Measurements from ENCODE around the gene ARL15.

DNA sequence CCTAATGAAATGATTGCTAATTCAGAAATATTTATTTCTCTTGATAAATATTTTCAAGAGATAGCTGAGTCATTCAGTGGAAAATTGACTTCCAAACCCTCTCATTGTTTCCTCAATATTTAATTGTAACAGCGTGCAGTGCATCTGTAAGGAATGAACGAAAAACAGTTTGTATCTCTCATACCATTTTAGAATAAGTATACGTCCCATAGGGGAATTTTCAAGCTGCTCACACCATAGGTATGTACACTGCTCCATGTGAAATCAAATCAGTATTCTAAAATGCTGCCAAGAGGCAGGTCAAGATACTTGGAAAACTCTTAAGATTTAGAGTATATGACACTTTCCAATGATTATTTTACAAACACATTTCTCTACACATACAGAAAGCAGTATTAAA lies 202.2 kb downstream of the ARL15 start:
- TF ChIP-seq EZH2 (IDR thresholded peaks at IDR 0.05; ENCODE audit: insufficient read depth, poor library complexity, severe bottlenecking) (no peak), EZH2phosphoT487 (IDR thresholded peaks at IDR 0.05; ENCODE audit: insufficient read depth, low read depth) (no peak)
